Measurements from ENCODE around the gene PSEN2.

DNA sequence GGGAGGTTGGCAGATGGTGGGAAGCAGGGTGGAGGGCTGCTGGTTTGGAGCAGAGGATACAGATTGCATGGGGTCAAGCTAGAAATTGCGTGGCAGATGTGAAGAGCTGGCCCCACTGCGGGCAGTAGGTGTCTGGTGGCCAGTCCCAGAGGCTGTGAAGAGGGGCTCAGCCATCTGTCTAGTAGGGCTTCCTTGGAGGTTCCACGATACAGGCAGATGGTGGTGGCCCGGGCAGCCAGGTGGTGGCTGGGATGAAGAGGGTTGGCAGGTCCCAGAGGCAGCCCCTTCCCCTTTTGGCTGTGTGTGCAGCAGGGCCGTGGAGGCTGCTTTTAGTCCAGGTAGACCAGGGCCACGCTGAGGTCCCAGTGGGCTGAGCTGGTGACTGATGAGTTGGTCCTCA is 16.6 kb downstream of the PSEN2 start:
- TF ChIP-seq, protein P1, sequence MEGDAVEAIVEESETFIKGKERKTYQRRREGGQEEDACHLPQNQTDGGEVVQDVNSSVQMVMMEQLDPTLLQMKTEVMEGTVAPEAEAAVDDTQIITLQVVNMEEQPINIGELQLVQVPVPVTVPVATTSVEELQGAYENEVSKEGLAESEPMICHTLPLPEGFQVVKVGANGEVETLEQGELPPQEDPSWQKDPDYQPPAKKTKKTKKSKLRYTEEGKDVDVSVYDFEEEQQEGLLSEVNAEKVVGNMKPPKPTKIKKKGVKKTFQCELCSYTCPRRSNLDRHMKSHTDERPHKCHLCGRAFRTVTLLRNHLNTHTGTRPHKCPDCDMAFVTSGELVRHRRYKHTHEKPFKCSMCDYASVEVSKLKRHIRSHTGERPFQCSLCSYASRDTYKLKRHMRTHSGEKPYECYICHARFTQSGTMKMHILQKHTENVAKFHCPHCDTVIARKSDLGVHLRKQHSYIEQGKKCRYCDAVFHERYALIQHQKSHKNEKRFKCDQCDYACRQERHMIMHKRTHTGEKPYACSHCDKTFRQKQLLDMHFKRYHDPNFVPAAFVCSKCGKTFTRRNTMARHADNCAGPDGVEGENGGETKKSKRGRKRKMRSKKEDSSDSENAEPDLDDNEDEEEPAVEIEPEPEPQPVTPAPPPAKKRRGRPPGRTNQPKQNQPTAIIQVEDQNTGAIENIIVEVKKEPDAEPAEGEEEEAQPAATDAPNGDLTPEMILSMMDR (IDR thresholded peaks at IDR 0.05): no peak
- TF ChIP-seq EP300 (IDR thresholded peaks at IDR 0.05) (no peak), POLR2AphosphoS5 (IDR thresholded peaks at IDR 0.05) (no peak)

Measured in upper lobe of left lung (tissue), 4 donors.